T-helper 2 cell (primary cell): ENCODE measurements around the gene BEX3.
"Not testable (repeated sequence)": the region's sequence is repeated elsewhere in the genome, so short reads cannot be mapped to it uniquely, and the experiment has no call there.

Experiments
- DNase-seq, 5 experiments: peaks; one replicate each; pipeline versions ENCODE4 v3.0.0 to v3.0.0-alpha.2; 2012 to 2022

BEX3 gene

DNA sequence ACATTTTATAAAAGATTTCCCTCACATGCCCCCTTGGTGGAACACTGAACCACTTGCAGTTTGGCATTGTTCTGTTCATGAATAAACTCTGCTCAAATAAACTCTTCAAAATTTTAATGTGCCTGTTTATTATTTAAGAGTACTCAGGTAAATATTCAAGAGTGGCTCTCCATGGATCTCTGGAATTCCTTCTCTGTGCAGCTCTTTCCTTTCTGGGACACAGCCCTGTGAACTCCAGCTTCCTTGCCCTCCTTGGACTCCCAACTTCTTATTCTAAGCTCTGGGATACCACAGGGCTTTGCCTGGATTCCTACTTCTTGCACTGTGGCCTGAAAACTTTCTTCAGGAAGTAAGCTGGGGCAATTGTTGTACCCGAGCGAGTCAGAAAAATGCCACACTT is 8.3 kb downstream of the BEX3 start:
- no peak for DNase-seq

- not testable (repeated sequence) for DNase-seq
These were observed 9.0 kb downstream of the BEX3 start for GRCh38 chrX:103385283-103385830.

DNA sequence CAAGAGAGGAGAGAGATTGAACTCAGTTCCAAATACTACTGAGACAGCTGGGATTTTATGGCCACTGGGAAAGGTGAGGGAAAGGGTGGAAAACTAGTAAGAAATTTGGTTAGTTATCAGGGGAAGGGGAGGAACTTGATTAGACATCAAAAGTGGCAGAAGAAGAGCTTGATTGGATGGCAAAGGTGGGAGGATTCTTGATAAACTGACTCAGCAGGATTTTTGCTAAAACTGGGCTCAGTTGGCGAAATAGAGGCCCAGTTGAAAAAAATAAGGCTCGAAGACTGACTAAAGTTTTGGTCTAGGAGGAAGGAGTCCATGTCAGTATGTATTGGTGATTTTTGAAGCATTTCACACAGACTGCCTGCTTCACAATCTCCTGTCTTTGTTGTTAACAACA is 10.0 kb downstream of the BEX3 start:
- DNase-seq = no peak

GRCh38 chrX:103393487-103393886 is 17.1 kb downstream of the BEX3 start:
- no peak for DNase-seq

DNA sequence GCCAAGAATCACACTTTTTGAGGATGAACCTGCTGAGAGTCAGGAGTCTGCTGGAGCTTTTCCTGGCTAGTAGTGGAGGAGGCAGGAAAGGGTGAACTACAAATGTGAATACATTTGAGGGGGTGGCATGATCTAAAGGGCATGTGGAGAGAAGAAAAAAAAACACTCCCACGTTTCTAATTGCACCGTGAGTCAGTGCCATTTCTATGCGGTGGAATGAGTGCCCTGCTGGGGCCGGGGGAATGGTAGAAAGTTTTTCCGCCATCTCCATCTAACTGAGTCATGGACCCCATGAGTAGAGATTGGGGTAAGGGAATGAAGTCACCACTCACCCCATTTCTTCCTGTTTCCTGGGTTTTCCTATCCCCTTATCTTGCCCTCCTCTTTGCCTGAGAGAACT is 19.8 kb downstream of the BEX3 start:
- no peak for DNase-seq

DNA sequence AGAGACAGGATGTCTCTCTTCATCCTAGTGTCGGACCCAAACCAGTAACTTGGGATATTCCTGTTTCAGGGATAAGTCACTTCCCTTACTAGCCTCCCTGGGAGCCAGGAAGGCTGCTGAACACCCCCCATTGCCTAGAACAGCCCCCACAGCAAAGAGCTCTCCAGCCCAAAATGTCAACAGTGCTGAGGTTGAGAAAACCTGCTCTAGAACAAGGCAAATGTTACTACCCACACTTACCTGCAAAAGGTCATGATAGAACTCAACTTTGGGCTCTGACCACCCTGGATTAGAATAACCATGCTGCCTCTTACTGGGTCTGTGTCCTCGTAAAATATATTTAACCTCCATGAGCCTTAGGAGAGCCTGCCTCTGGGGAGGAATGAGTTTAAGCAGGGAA is 20.3 kb downstream of the BEX3 start:
- DNase-seq = no peak

DNA sequence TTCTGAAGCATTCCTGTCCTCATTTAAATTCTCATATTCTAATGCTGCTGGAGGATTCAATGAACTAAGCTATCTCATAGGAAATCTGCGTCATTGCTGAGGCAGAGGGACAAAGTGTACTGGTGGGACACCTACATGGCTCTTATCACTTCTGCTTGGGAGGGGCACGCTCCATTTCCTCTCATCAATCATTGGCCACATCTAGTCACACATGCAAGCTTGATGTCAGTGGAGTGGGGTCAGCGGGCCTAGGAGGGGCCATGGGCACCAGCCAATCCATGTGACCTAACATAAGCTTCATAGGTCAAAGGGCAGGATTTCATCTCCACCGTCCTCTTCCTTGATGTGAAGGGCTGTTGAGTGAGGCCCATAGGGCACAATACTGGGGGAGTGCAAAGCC is 21.4 kb downstream of the BEX3 start:
- DNase-seq = no peak

DNA sequence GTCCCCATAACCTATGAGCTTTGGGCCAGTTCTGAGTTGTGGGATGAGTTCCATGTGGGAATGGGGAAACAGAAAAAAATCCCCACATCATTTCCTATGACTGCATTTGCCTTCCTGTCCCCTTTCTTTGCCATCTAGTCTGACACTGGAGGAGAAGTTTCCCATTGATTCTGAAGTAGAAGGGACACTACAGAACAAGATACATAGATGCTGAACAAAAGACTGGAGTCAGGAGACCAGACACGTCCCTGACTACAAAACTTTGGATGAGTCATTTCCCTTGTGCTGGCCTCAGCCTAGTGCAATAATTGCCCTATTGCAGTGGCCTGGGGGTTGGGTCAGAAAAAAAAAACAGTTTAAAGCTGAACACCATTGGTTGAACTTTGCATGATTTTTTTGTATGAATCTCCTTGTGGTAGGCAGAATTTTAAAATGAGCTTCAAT is 22.1 kb downstream of the BEX3 start:
- DNase-seq = no peak

DNA sequence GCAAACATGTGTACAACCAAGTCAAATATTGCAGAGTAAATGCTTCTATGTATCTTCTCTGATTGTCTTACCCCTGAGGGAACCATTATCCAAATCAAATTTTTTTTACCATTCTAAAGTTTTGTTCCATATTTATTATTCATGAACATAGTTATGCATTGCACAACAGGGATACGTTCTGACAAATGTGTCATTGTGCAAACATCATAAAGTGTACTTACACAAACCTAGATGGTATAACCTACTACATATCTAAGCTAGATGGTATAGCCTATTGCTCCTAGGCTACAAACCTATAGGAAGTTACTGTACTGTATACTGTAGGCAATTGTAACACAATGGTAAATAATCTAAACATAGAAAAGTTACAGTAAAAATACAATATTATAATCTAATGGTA is 23.4 kb downstream of the BEX3 start:
- no peak for DNase-seq

- no peak for DNase-seq
These were observed 24.6 kb downstream of the BEX3 start for GRCh38 chrX:103400931-103401330.

DNA sequence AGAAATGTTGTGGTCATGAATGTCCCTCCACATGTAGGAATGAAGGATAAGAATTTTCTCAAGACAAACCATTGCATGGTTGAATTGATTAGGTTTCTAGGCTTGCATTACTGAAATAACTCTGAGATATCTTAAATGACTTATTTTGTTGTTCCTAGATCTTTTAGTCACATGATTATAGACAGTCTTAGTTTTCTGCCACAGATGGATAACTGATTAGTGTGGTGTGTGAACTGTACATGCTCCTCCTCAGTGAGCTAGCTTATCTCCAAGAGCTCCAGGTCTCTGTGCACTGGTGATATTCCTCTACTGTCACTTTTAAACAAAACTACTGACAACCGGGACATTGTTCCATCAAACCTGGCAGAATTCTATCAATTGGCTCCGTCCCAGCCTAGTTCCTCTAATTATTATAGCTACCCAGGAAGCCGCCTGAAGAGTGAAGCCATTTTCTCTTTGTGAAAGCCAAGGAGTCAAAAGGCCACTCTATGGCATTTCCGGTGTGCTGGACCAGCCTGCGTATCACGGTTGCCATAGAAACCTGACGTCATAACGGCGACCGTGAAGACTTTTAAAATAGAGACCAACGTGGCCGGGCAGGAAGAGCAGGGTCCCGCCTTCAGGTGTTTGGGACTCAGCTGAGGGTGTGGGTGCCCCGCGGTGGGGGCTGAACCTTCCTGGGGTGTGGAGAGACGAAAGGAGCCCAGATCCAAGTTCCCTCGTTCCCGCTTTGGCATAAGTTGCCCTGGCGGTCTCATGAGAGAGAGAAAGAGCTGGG is 28.1 kb downstream of the BEX3 start:
- peak in 4 of 5 experiments; percentile 0 to 81 (median 6) for DNase-seq

DNA sequence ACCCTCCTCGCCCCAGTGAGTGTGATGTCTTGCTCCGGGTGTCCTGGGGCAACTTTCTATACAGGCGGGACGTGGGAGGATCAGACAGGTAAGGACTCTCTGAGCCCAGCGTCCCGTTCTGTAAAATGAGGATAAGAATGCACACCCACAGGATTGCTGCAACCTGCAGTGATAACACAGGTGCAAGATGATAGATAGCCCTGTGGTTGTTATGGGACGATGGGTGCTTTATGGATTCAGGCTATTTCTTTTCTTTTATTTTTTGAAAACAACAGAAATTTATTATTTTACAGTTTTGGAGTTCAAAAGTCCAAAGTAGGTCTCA is 28.6 kb downstream of the BEX3 start:
- no peak for DNase-seq

- DNase-seq = no peak
These were observed 29.9 kb downstream of the BEX3 start for GRCh38 chrX:103406256-103406655.

DNA sequence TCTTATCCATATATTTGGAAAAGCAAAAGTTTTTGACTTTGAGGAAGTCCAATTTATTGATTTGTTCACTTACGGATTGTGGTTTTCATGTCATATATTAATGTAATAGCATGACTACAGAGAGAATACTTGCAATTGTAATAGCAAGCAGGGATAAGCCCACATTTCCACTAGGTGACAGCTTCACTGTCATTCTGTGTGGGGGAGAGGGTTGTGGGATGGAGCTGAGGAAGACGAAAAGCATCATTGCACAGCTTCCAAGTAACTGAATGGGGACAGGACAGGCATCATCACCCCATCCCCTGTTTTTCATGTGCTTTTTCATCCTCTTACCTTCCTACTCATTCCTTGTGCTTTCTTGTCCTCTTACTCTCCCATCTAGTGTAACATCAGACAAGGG is 31.4 kb downstream of the BEX3 start:
- DNase-seq = no peak

DNA sequence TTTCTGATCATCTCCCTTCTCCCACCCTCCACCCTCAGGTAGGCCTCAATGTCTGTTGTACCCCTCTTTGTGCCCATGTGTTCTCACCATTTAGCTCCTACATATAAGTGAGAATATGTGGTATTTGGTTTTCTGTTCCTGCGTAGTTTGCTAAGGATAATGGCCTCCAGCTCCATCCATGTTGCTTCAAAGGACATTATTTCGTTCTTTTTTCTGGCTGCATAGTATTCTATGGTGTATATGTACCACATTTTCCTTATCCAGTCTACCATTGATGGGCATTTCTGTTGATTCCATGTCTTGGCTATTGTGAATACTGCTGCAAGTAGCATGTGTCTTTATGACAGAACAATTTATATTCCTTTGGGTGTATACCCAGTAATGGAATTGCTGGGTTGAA is 35.4 kb downstream of the BEX3 start:
- DNase-seq = not testable (repeated sequence)

GRCh38 chrX:103413705-103414387 is 37.5 kb downstream of the BEX3 start:
- no peak for DNase-seq

GRCh38 chrX:103414561-103414960 is 38.2 kb downstream of the BEX3 start:
- no peak for DNase-seq

DNA sequence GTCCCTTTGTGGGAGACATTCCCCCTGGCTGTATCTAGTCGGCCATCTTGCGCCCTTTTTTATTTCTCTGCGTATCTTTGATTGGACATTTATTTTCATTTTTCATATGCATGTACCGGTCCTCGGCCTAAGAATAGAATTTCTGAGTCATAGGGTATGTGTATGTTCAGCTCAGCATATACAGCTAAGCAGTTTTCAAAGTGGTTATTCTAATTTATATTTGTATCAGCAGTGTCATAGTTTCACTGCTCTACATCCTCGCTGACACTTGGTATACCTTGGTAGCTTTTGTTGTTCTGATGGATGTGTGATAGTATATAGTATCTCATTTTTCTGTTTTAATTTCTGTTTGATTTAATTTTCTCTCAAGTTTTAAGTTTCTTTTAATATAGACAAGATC is 38.7 kb downstream of the BEX3 start:
- no peak for DNase-seq

DNA sequence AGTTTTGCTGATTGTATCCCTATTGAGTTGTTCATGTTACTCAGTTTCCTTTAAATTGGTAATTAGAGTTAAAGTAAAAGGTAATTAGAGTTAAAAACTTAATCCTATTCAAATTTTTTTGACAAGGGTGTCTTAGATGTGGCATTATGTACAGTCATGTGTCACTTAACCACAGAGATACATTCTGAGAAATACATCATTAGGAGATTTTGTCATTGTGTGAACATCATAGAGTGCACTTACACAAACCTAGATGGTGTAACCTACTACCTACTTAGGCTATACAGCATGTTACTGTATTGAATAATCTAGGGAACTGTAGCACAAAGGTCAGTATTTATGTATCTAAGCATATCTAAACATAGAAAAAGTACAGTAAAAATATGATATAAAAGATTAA is 39.2 kb downstream of the BEX3 start:
- peak in 1 of 5 experiments; percentile 17 for DNase-seq

- DNase-seq = no peak
These were observed 41.0 kb downstream of the BEX3 start for GRCh38 chrX:103417370-103417769.

DNA sequence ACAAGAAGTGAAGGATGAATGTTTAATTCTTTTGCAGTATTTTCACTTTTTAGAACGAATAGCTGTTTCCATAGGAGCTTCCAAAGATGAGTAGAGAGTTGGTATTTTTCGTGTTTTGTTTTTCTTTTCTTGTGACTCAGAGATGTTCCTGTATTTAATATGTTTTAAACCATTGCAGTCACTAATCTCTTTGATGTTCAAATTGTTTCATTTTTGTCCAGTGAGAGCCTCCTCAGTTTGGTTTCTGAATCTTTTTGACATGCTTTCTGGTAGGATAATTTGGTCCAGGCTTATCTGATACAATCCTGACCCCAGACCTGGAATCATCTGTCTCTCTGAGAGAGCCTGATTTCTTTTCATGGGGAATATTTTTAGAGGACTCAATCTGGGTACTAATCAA is 41.6 kb downstream of the BEX3 start:
- no peak for DNase-seq

DNA sequence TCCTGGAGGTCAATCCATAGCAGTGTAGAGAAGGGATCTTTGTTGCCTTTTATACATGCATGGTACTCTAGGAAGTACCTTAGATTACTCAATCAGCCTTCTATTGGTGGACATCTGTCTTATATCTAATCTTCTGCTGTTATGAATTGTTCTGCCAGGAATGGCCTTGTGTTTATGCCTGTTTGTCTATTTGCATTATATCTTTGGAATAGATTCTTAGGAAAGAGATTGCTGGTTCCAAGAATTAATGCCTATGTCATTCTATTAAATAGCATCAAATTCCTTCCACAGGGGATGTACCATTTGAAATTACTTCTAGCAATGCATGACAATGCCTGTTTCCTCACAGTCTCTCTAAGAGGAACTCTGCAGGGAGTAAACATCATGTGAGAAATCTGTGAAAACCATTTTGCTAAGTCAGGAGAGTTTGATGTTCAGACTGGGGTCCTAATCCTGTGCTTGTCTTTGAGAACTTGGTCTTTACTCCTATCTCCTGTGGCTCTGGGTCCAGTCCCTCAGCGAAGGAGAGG is 42.5 kb downstream of the BEX3 start:
- DNase-seq = no peak

- no peak for DNase-seq
These were observed 47.8 kb downstream of the BEX3 start for GRCh38 chrX:103423955-103424638.
